H1 (cell line): ENCODE measurements around the gene CORIN. TPM values are rescaled to one million over a fixed set of nuclear protein-coding genes. Genes with fewer than 3 reads are reported as not detected.

Experiments used
- CTCF ChIA-PET: fragments of 300-600 bp; sonication (Branson Sonifier 250); formaldehyde crosslinking; loops from one replicate; lab custom pipeline; 2021; ENCODE audit not compliant: partially characterized antibody; lab: Charles Lee
- POLR2A ChIA-PET: fragments of 300-600 bp; sonication (Branson Sonifier 250); formaldehyde crosslinking; loops from one replicate; lab custom pipeline; 2021; ENCODE audit warnings: inconsistent platforms; ENCODE audit not compliant: partially characterized antibody; lab: Charles Lee
- DNase-seq, 2 experiments: peaks; one replicate each; pipeline versions ENCODE4 v3.0.0 to v3.0.0-alpha.2; 2010 to 2022; ENCODE audit warnings: low spot score in 2 of 2, low read depth in 1 of 2, mixed read lengths in 1 of 2
- FAIRE-seq: peaks from 2 replicates; lab custom pipeline; 2011; peaks lifted over from hg19 to GRCh38; lab: Jason Lieb, UNC
- H2AFZ ChIP-seq: 2 replicates; pipeline ENCODE4 v1.8.1; 2012; ENCODE audit warnings: low read length, inconsistent platforms
- H2AK5ac ChIP-seq: 2 replicates; pipeline ENCODE4 v1.6.1; 2013; ENCODE audit warnings: low read depth, low read length
- H2BK120ac ChIP-seq: replicated peaks from 2 replicates; pipeline ENCODE3; 2013; ENCODE audit warnings: low read depth, low read length, inconsistent platforms
- H2BK12ac ChIP-seq: 2 replicates; pipeline ENCODE4 v1.6.1; 2013; ENCODE audit warnings: low read depth, low read length
- H2BK15ac ChIP-seq: 2 replicates; pipeline ENCODE4 v1.6.1; 2013; ENCODE audit warnings: low read length
- H2BK20ac ChIP-seq: 2 replicates; pipeline ENCODE4 v1.6.1; 2013; ENCODE audit warnings: low read length
- H2BK5ac ChIP-seq: 2 replicates; pipeline ENCODE4 v1.6.1; 2013; ENCODE audit warnings: low read depth, low read length
- H3K14ac ChIP-seq: 2 replicates; pipeline ENCODE4 v1.6.1; 2013; ENCODE audit warnings: inconsistent platforms; ENCODE audit not compliant: insufficient read length
- H3K18ac ChIP-seq: 2 replicates; pipeline ENCODE4 v1.6.1; 2013; ENCODE audit warnings: low read length; ENCODE audit errors: extremely low read depth
- H3K23ac ChIP-seq: 2 replicates; pipeline ENCODE4 v1.6.1; 2013; ENCODE audit warnings: inconsistent platforms; ENCODE audit not compliant: insufficient read length
- H3K23me2 ChIP-seq: 2 replicates; pipeline ENCODE4 v1.6.1; 2013; ENCODE audit warnings: low read depth, low read length
- H3K27ac ChIP-seq: 2 replicates; pipeline ENCODE4 v1.6.1; 2011; ENCODE audit warnings: low read depth, low read length, inconsistent platforms
- H3K27me3 ChIP-seq, 4 experiments: replicated peaks in 1 of 4; 1 replicate in 1 of 4; 2 replicates in 3 of 4; pipeline versions ENCODE4 v1.6.1 to v1.8.1; 2011 to 2013; ENCODE audit warnings: low read length in 3 of 4, mild to moderate bottlenecking in 3 of 4, inconsistent platforms in 2 of 4, mixed read lengths in 2 of 4, moderate library complexity in 1 of 4; ENCODE audit not compliant: control insufficient read depth in 3 of 4, insufficient read depth in 3 of 4; ENCODE audit errors: extremely low read depth in 1 of 4
- H3K36me3 ChIP-seq, 4 experiments: 2 replicates each; pipeline versions ENCODE4 v1.6.1 to v1.8.1; 2011 to 2013; ENCODE audit warnings: mild to moderate bottlenecking in 4 of 4, low read length in 3 of 4, moderate library complexity in 2 of 4, control low read depth in 1 of 4, inconsistent platforms in 1 of 4; ENCODE audit not compliant: insufficient read depth in 4 of 4, control insufficient read depth in 2 of 4
- H3K4ac ChIP-seq: replicated peaks from 2 replicates; pipeline ENCODE3; 2013; ENCODE audit warnings: low read length, low read depth, mixed read lengths, inconsistent platforms; ENCODE audit not compliant: insufficient read length
- H3K4me1 ChIP-seq, 4 experiments: replicated peaks in 1 of 4; 1 replicate in 1 of 4; 2 replicates in 3 of 4; pipeline versions ENCODE4 v1.6.1 to v1.8.1; 2011 to 2013; ENCODE audit warnings: low read length in 3 of 4, inconsistent platforms in 2 of 4, mixed read lengths in 1 of 4; ENCODE audit not compliant: insufficient read depth in 4 of 4, control insufficient read depth in 3 of 4
- H3K4me2 ChIP-seq, 2 experiments: 2 replicates each; pipeline versions ENCODE4 v1.6.1 to v1.8.1; 2011 to 2013; ENCODE audit warnings: low read depth in 2 of 2, low read length in 2 of 2, control low read depth in 1 of 2, inconsistent platforms in 1 of 2, mild to moderate bottlenecking in 1 of 2; ENCODE audit not compliant: insufficient read depth in 1 of 2
- H3K4me3 ChIP-seq, 4 experiments: fragments of 200-600, 300-600 bp in 1 of 4; sonication (generic), shearing (Covaris generic), sonication (Bioruptor Twin) in 1 of 4; 2 replicates each; pipeline versions ENCODE4 v1.5.1 to v1.8.1; 2011 to 2016; ENCODE audit warnings: low read length in 4 of 4, low read depth in 3 of 4, control low read depth in 2 of 4, inconsistent platforms in 2 of 4, mild to moderate bottlenecking in 2 of 4, mixed read lengths in 1 of 4, moderate library complexity in 1 of 4; ENCODE audit not compliant: insufficient read depth in 2 of 4; ENCODE audit errors: extremely low read depth in 1 of 4
- H3K56ac ChIP-seq: replicated peaks from 2 replicates; pipeline ENCODE3; 2013; ENCODE audit warnings: low read depth, mild to moderate bottlenecking, mixed read lengths, low read length, inconsistent platforms; ENCODE audit not compliant: insufficient read length
- H3K79me1 ChIP-seq: 2 replicates; pipeline ENCODE4 v1.6.1; 2013; ENCODE audit warnings: low read depth, low read length, control low read depth
- H3K79me2 ChIP-seq, 2 experiments: 2 replicates each; pipeline versions ENCODE4 v1.6.1 to v1.8.1; 2012 to 2013; ENCODE audit warnings: low read length in 2 of 2, mild to moderate bottlenecking in 2 of 2, inconsistent platforms in 1 of 2; ENCODE audit not compliant: insufficient read depth in 2 of 2, control insufficient read depth in 1 of 2
- H3K9ac ChIP-seq, 4 experiments: replicated peaks in 1 of 4; 1 replicate in 1 of 4; 2 replicates in 3 of 4; pipeline versions ENCODE4 v1.6.1 to v1.8.1; 2011 to 2013; ENCODE audit warnings: low read depth in 3 of 4, low read length in 3 of 4, control low read depth in 2 of 4, mild to moderate bottlenecking in 2 of 4, moderate library complexity in 2 of 4, inconsistent platforms in 1 of 4; ENCODE audit errors: extremely low read depth in 1 of 4
- H3K9me3 ChIP-seq, 2 experiments: 2 replicates each; pipeline versions ENCODE4 v1.6.1 to v1.8.1; 2012 to 2013; ENCODE audit warnings: mild to moderate bottlenecking in 2 of 2, moderate library complexity in 2 of 2, control low read depth in 1 of 2, inconsistent platforms in 1 of 2, low read depth in 1 of 2, low read length in 1 of 2, mixed read lengths in 1 of 2; ENCODE audit not compliant: insufficient read depth in 2 of 2
- H4K20me1 ChIP-seq, 2 experiments: replicated peaks in 1 of 2; 2 replicates each; pipeline versions ENCODE3 to v1.8.1; 2011 to 2013; ENCODE audit warnings: inconsistent platforms in 2 of 2, low read length in 2 of 2, mild to moderate bottlenecking in 1 of 2; ENCODE audit not compliant: insufficient read depth in 2 of 2, control insufficient read depth in 1 of 2
- H4K5ac ChIP-seq: 2 replicates; pipeline ENCODE4 v1.6.1; 2013; ENCODE audit warnings: low read length, low read depth, mixed read lengths, inconsistent platforms; ENCODE audit not compliant: insufficient read length
- H4K8ac ChIP-seq: 2 replicates; pipeline ENCODE4 v1.8.0; 2013; ENCODE audit warnings: mild to moderate bottlenecking, moderate library complexity, low read length, inconsistent platforms; ENCODE audit not compliant: insufficient read depth; ENCODE audit errors: extremely low read depth
- H4K91ac ChIP-seq: replicated peaks from 2 replicates; pipeline ENCODE3; 2013; ENCODE audit warnings: low read length, mixed read lengths, inconsistent platforms; ENCODE audit not compliant: insufficient read length
- ASH2L ChIP-seq: fragments of 200-600, 300-600 bp; sonication (generic); IDR thresholded peaks from one replicate; pipeline ENCODE4 v1.7.1; 2017; ENCODE audit warnings: low read length
- CBX5 ChIP-seq: fragments of 300-800, 300-1000 bp; sonication (generic); IDR thresholded peaks from 2 replicates; pipeline ENCODE4 v1.7.1; 2016; ENCODE audit warnings: antibody characterized with exemption, low read length, low read depth
- CBX8 ChIP-seq: fragments of 300-800, 300-1000 bp; sonication (generic); IDR thresholded peaks from 2 replicates; pipeline ENCODE4 v1.7.1; 2016; ENCODE audit warnings: low read depth, low read length, borderline replicate concordance
- FOSL1 ChIP-seq: IDR thresholded peaks from 2 replicates; pipeline ENCODE4 v1.6.1; 2011; ENCODE audit warnings: mild to moderate bottlenecking, low read depth, low read length, moderate library complexity; ENCODE audit not compliant: insufficient read depth
- GTF2F1 ChIP-seq: IDR thresholded peaks from 2 replicates; pipeline ENCODE4 v1.6.1; 2012; ENCODE audit warnings: low read depth, low read length, improper control_type of control experiment, borderline replicate concordance
- HDAC6 ChIP-seq: IDR thresholded peaks from one replicate; pipeline ENCODE4 v1.7.1; 2012; ENCODE audit warnings: low read depth, mild to moderate bottlenecking, inconsistent platforms, low read length, moderate library complexity
- KDM5A ChIP-seq: fragments of 200-600 bp; IDR thresholded peaks from 2 replicates; pipeline ENCODE4 v1.7.1; 2012; ENCODE audit warnings: mild to moderate bottlenecking, low read length, inconsistent platforms, mixed read lengths
- NRF1 ChIP-seq: IDR thresholded peaks from 2 replicates; pipeline ENCODE4 v1.6.1; 2011; ENCODE audit warnings: mild to moderate bottlenecking, low read depth, low read length, improper control_type of control experiment
- PHF8 ChIP-seq: fragments of 200-600 bp; sonication (generic); conservative IDR thresholded peaks from 2 replicates; pipeline ENCODE4 v1.7.1; 2012; ENCODE audit warnings: low read depth, mild to moderate bottlenecking, inconsistent platforms, low read length, moderate library complexity
- SAP30 ChIP-seq: fragments of 300-600 bp; sonication (generic); IDR thresholded peaks from 2 replicates; pipeline ENCODE4 v1.7.1; 2012; ENCODE audit warnings: low read length, moderate library complexity, mild to moderate bottlenecking, inconsistent platforms; ENCODE audit not compliant: insufficient read depth, insufficient replicate concordance
- SIN3A ChIP-seq, 2 experiments: IDR thresholded peaks in 1 of 2; conservative IDR thresholded peaks in 1 of 2; 2 replicates each; pipeline ENCODE4 v1.6.1; 2011 to 2012; ENCODE audit warnings: low read length in 2 of 2, improper control_type of control experiment in 1 of 2, low read depth in 1 of 2, mild to moderate bottlenecking in 1 of 2
- SIRT6 ChIP-seq: IDR thresholded peaks from one replicate; pipeline ENCODE4 v1.7.1; 2012; ENCODE audit warnings: low read length, inconsistent platforms
- SP4 ChIP-seq: IDR thresholded peaks from 2 replicates; pipeline ENCODE4 v1.6.1; 2012; ENCODE audit warnings: low read length, inconsistent platforms
- TAF7 ChIP-seq: optimal IDR thresholded peaks from 2 replicates; pipeline ENCODE3; 2011; ENCODE audit warnings: low read depth, mild to moderate bottlenecking, inconsistent platforms, low read length, moderate library complexity, borderline replicate concordance
- WGBS, 2 experiments: shearing (Covaris generic) in 1 of 2; methylation state at CpG; one replicate each; pipeline versions ENCODE4 v1.1.6 to v1.1.7; 2013 to 2015; ENCODE audit warnings: low lambda C conversion rate in 2 of 2, mixed read lengths in 2 of 2, inconsistent platforms in 1 of 2, low coverage in 1 of 2, missing lambda C conversion rate in 1 of 2; ENCODE audit not compliant: insufficient replicate concordance in 2 of 2, insufficient coverage in 1 of 2, insufficient read length in 1 of 2; ENCODE audit errors: extremely low coverage in 1 of 2, missing lambda C conversion rate in 1 of 2; 5-methylcytosine and 5-hydroxymethylcytosine counted together
- polyA plus RNA-seq, 7 experiments: library from polyadenylated mRNA; depleted of rRNA in 3 of 7; stranded (reverse) in 5 of 7; unstranded in 2 of 7; fragments of >200 nt in 5 of 7; fragments of 200-250 nt in 2 of 7; gene quantifications; 1 replicate in 5 of 7; 2 replicates in 1 of 7; 4 replicates in 1 of 7; pipeline versions ENCODE4 v1.2.1 to v1.2.3, GENCODE V29; 2011 to 2013; ENCODE audit warnings: missing spikeins in 2 of 7, mixed read lengths in 2 of 7
- total RNA-seq: library from RNA; stranded (reverse); fragmentation: NEBNext Ultra II Directional; extraction: Animal tissue kit (Norgen Biotek cat#: 25700); gene quantifications from 2 replicates; pipeline ENCODE4 v1.2.1, GENCODE V29; 2021

The CORIN gene
- total and polyA plus RNA-seq, 2 of the 8 experiments (the other 6 are each of a cell fraction or from before 2014, with no cell fraction given) = 0.09 to 0.32 TPM

DNA sequence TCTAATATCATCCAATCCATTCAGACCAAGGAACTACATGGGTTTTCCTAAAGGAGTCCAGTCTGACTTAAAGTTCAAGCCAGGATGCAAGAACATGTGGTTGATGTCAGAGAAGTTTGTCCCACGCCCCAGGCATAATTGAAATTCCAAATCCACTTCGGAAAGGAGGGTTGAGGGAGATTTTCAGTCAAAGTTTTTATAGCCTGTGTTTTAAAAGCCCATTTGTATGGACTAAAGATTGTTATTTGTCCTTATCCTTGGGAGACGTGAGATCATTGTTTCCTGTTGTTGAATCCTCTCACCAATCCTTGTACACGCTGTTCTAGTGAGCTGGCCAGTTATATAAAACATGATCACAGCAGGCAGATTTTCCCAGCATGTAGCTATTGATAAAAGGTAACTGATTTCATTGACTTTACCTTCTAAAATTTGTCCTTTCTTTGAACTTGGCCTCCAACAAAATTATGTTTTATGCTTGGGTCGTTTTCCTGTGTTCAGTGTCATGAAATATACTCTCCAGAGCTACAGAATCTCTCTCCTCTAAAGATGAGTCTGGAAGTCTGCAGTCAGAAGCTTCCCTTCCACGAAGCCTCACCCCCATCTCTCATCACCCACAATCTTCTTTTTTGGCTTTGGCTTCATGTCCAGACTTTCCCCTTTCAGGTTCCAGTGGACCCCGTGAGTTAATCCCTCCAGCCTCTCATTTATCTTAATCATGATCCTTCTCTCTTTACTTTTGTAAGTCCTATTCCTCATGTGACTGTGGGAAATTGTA, 259.9 kb downstream of the CORIN start:
- Histone ChIP-seq H3K14ac (no peak overlapping the region), H3K56ac (no peak overlapping the region), H2BK5ac (no peak overlapping the region), H3K27ac (no peak overlapping the region), H3K79me2 (no peaks in the 10 kb centered on the region), H3K18ac (no peak overlapping the region), H3K9ac (no peak overlapping the region), H2BK20ac (no peak overlapping the region), H2AK5ac (no peak overlapping the region), H3K79me1 (no peaks in the 10 kb centered on the region), H4K8ac (no peak overlapping the region), H3K23ac (no peak overlapping the region), H4K5ac (no peak overlapping the region), H3K23me2 (no peaks in the 10 kb centered on the region), H3K4me2 (no peak overlapping the region), H4K91ac (no peak overlapping the region), H2BK15ac (no peak overlapping the region), H3K36me3 (no peaks in the 10 kb centered on the region), H3K27me3 (no peaks in the 10 kb centered on the region), H3K4me3 (no peak overlapping the region), H4K20me1 (no peaks in the 10 kb centered on the region), H3K4me1 (no peaks in the 10 kb centered on the region), H3K9me3 (no peaks in the 10 kb centered on the region), H3K4ac (no peak overlapping the region), H2BK12ac (no peak overlapping the region), H2BK120ac (no peak overlapping the region), H2AFZ (no peak overlapping the region)
- ChIA-PET CTCF (no interaction called here), POLR2A (no interaction called here)
- no peak for DNase-seq
- no peak for FAIRE-seq
- WGBS, 2 experiments = 89% methylated on average over 7 of the region's 7 CpGs; no CpG with 5 or more reads in 1 of the 2 experiments
- no peak for TF ChIP-seq FOSL1
- TF ChIP-seq NRF1 = no peak
- no peak for TF ChIP-seq TAF7
- no peak for TF ChIP-seq CBX8
- no peak for TF ChIP-seq SAP30
- no peak for TF ChIP-seq HDAC6
- no peak for TF ChIP-seq SIN3A (conservative IDR thresholded peaks at IDR 0.05 in 1 of 2, IDR thresholded peaks at IDR 0.05 in 1 of 2; ENCODE audit: low read depth in 1 of 2, low read length in 2 of 2)
- TF ChIP-seq KDM5A = no peak
- TF ChIP-seq CBX5 = no peak
- TF ChIP-seq SIRT6 = no peak
- no peak for TF ChIP-seq SP4
- TF ChIP-seq ASH2L = no peak
- TF ChIP-seq GTF2F1 = no peak
- no peak for TF ChIP-seq PHF8
